CD4-positive, alpha-beta memory T cell (primary cell): Measurements from ENCODE around the gene ALDH3A2. TPM values are rescaled to one million over a fixed set of nuclear protein-coding genes. Genes with fewer than 3 reads are reported as not detected.
A peak's percentile ranks its signal among the peaks of the same experiment; 100 is the strongest.

Experiments
- CTCF ChIA-PET: fragments of 350-600 bp; sonication (Branson Sonifier 250); formaldehyde crosslinking; loops from one replicate; lab custom pipeline; 2021; ENCODE audit warnings: inconsistent platforms; ENCODE audit not compliant: partially characterized antibody; lab: Charles Lee
- POLR2A ChIA-PET: fragments of 350-600 bp; sonication (Branson Sonifier 250); formaldehyde crosslinking; loops from one replicate; lab custom pipeline; 2021; ENCODE audit not compliant: partially characterized antibody; lab: Charles Lee
- DNase-seq, 5 donors: peaks; one replicate each; pipeline versions ENCODE4 v3.0.0 to v3.0.0-alpha.2; 2020 to 2022; ENCODE audit warnings: mixed read lengths in 1 of 5
- H3K27ac ChIP-seq: one replicate; pipeline ENCODE4 v1.7.0; 2013; ENCODE audit warnings: low read depth, low read length
- H3K27me3 ChIP-seq: 2 replicates; pipeline ENCODE4 v1.7.0; 2013; ENCODE audit warnings: mild to moderate bottlenecking, low read length, moderate library complexity; ENCODE audit not compliant: insufficient read depth
- H3K36me3 ChIP-seq: 2 replicates; pipeline ENCODE4 v1.7.0; 2013; ENCODE audit warnings: mild to moderate bottlenecking, low read length, moderate library complexity; ENCODE audit not compliant: insufficient read depth
- H3K4me1 ChIP-seq: 2 replicates; pipeline ENCODE4 v1.7.0; 2013; ENCODE audit warnings: mild to moderate bottlenecking, low read length, moderate library complexity; ENCODE audit not compliant: insufficient read depth
- H3K4me3 ChIP-seq, 2 donors: one replicate each; pipeline ENCODE4 v1.7.0; 2013; ENCODE audit warnings: low read length in 2 of 2, mild to moderate bottlenecking in 1 of 2
- H3K9me3 ChIP-seq, 2 donors: one replicate each; pipeline ENCODE4 v1.7.0; 2013; ENCODE audit warnings: low read length in 2 of 2, control low read depth in 1 of 2; ENCODE audit not compliant: control insufficient read depth in 1 of 2
- H3K27ac Mint-ChIP-seq, 7 donors: one replicate each; pipeline ENCODE4 v1.8.0; 2020 to 2021; ENCODE audit warnings: mixed read lengths in 7 of 7, mild to moderate bottlenecking in 6 of 7, inconsistent platforms in 3 of 7, moderate library complexity in 3 of 7
- H3K27me3 Mint-ChIP-seq, 2 donors: one replicate each; pipeline ENCODE4 v1.8.0; 2020 to 2021; ENCODE audit warnings: mixed read lengths in 2 of 2
- H3K36me3 Mint-ChIP-seq, 2 donors: one replicate each; pipeline ENCODE4 v1.8.0; 2020 to 2021; ENCODE audit warnings: mixed read lengths in 2 of 2, inconsistent platforms in 1 of 2, mild to moderate bottlenecking in 1 of 2
- H3K4me1 Mint-ChIP-seq, 4 donors: one replicate each; pipeline ENCODE4 v1.8.0; 2020 to 2021; ENCODE audit warnings: mixed read lengths in 4 of 4, mild to moderate bottlenecking in 1 of 4
- H3K4me3 Mint-ChIP-seq, 8 donors: one replicate each; pipeline ENCODE4 v1.8.0; 2020 to 2021; ENCODE audit warnings: mixed read lengths in 8 of 8, mild to moderate bottlenecking in 7 of 8, moderate library complexity in 6 of 8, inconsistent platforms in 3 of 8
- H3K9me3 Mint-ChIP-seq, 8 donors: one replicate each; pipeline ENCODE4 v1.8.0; 2020 to 2021; ENCODE audit warnings: mixed read lengths in 8 of 8, mild to moderate bottlenecking in 5 of 8, inconsistent platforms in 3 of 8, moderate library complexity in 1 of 8
- intact Hi-C: fragments of 100-400 bp; cut with micrococcal nuclease; formaldehyde crosslinking; loops from one replicate; pipeline ENCODE4 v1.15.1; 2023
- polyA plus RNA-seq, 2 donors: library from polyadenylated mRNA; unstranded; fragments of 300-500 nt; fragmentation: Illumina TruSeq; gene quantifications; one replicate each; pipeline ENCODE4 v1.2.3, GENCODE V29; 2021
- total RNA-seq, 2 experiments: library from RNA; stranded (reverse); gene quantifications; one replicate each; pipeline ENCODE4 v1.2.3, GENCODE V29; 2021

The ALDH3A2 gene
- total and polyA plus RNA-seq, 4 experiments from 2014 or later, result 19.7 to 52.5 (median 35.0) TPM

- H3K27ac ChIP-seq, result no peak overlapping the region
- no peaks in the 10 kb centered on the region for H3K36me3 ChIP-seq
- no peaks in the 10 kb centered on the region for H3K27me3 ChIP-seq
- no peaks in the 10 kb centered on the region for H3K4me1 ChIP-seq
- Mint-ChIP-seq H3K9me3 (peaks cover 2 to 58% (median 50%) of the 10 kb centered on the region in 8 donors), H3K27me3 (peaks cover 6 to 8% of the 10 kb centered on the region in 2 donors), H3K27ac (no peak overlapping the region), H3K4me3 (no peak overlapping the region), H3K36me3 (peaks cover 12 to 14% of the 10 kb centered on the region in 2 donors), H3K4me1 (no peaks in the 10 kb centered on the region)
- POLR2A ChIA-PET, result no interaction called here
- no peak overlapping the region for H3K4me3 ChIP-seq
- intact Hi-C loops, result no loop called here
- DNase-seq, result no peak
- H3K9me3 ChIP-seq, result peaks cover 0 to 19% of the 10 kb centered on the region in 2 donors
- CTCF ChIA-PET, result no interaction called here
These were observed 26.9 kb upstream of the ALDH3A2 start for GRCh38 chr17:19621697-19622096.

- Histone ChIP-seq H3K36me3 (no peaks in the 10 kb centered on the region), H3K27me3 (no peaks in the 10 kb centered on the region), H3K4me3 (no peak overlapping the region), H3K27ac (no peak overlapping the region), H3K4me1 (no peaks in the 10 kb centered on the region), H3K9me3 (no peaks in the 10 kb centered on the region)
- CTCF ChIA-PET, result no interaction called here
- peaks cover 7 to 12% of the 10 kb centered on the region in 2 donors for H3K27me3 Mint-ChIP-seq
- peaks cover 0 to 2% of the 10 kb centered on the region in 2 donors for H3K36me3 Mint-ChIP-seq
- H3K4me3 Mint-ChIP-seq, result no peak overlapping the region
- peak overlapping the region in 2 of 7 donors; percentile 19 to 53 for H3K27ac Mint-ChIP-seq
- peaks cover 0 to 19% (median 11%) of the 10 kb centered on the region in 8 donors for H3K9me3 Mint-ChIP-seq
- intact Hi-C loops, result no loop called here
- no peak for DNase-seq
- H3K4me1 Mint-ChIP-seq, result no peaks in the 10 kb centered on the region
- POLR2A ChIA-PET, result no interaction called here
These were observed 22.5 kb upstream of the ALDH3A2 start for GRCh38 chr17:19626079-19626478.

DNA sequence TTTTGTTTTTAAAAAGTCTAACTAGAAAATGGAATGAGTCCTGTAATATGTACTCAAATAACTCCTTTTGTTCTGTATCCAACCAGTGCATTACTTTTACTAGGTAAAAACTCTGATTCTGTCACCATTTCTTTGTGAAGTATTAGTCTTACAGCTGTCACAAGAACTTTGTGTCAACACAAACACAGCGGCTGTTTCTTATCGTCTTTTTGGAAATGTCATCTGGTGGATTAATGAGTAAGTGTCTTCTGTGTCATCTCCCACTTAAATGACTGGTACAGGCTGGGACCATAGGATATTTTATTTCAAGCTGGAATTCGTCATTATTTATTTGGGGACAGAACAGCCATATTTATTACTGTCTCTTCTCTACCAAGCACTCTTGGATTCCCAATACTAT is 19.1 kb upstream of the ALDH3A2 start:
- Histone ChIP-seq H3K27ac (no peak overlapping the region), H3K27me3 (no peaks in the 10 kb centered on the region), H3K9me3 (no peaks in the 10 kb centered on the region), H3K36me3 (no peaks in the 10 kb centered on the region), H3K4me3 (no peak overlapping the region), H3K4me1 (no peaks in the 10 kb centered on the region)
- intact Hi-C loops, result no loop called here
- Mint-ChIP-seq H3K9me3 (no peaks in the 10 kb centered on the region), H3K4me1 (no peaks in the 10 kb centered on the region), H3K36me3 (no peaks in the 10 kb centered on the region), H3K27me3 (peaks cover 6 to 11% of the 10 kb centered on the region in 2 donors), H3K27ac (no peak overlapping the region), H3K4me3 (no peak overlapping the region)
- ChIA-PET CTCF (no interaction called here), POLR2A (no interaction called here)
- DNase-seq, result no peak

GRCh38 chr17:19630035-19630434 is 18.5 kb upstream of the ALDH3A2 start:
- DNase-seq, result no peak
- Mint-ChIP-seq H3K27me3 (peaks cover 9 to 11% of the 10 kb centered on the region in 2 donors), H3K27ac (peak overlapping the region in 2 of 7 donors; percentile 10 to 24), H3K9me3 (no peaks in the 10 kb centered on the region), H3K36me3 (no peaks in the 10 kb centered on the region), H3K4me1 (no peaks in the 10 kb centered on the region), H3K4me3 (peak overlapping the region in 1 of 8 donors; percentile 13)
- Histone ChIP-seq H3K27ac (no peak overlapping the region), H3K4me1 (no peaks in the 10 kb centered on the region), H3K36me3 (no peaks in the 10 kb centered on the region), H3K27me3 (no peaks in the 10 kb centered on the region), H3K9me3 (no peaks in the 10 kb centered on the region), H3K4me3 (no peak overlapping the region)
- CTCF ChIA-PET, result no interaction called here
- POLR2A ChIA-PET, result no interaction called here
- intact Hi-C loops, result no loop called here

DNA sequence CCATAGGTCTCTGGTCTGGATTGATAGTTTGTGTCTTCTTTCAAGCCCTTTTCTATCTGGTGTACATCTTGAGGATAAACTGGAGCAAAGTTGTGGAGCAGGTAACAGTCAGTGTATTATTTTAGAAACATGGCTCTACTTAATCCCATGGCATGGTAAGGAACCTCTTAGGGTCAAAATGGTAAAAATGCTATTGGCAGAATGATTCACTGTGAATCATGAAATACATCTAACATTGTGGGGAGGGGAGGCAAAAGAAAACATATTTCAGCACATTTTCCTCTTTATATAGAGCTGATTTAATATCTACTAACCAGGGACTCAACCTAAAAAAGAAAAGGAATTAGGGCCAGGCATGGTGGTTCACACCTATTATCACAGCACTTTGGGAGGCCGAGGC is 17.9 kb upstream of the ALDH3A2 start:
- H3K4me3 Mint-ChIP-seq, result no peak overlapping the region
- no peaks in the 10 kb centered on the region for H3K4me1 ChIP-seq
- H3K27me3 Mint-ChIP-seq, result peaks cover 9 to 12% of the 10 kb centered on the region in 2 donors
- no peak for DNase-seq
- intact Hi-C loops, result no loop called here
- no peak overlapping the region for H3K4me3 ChIP-seq
- ChIA-PET CTCF (no interaction called here), POLR2A (no interaction called here)
- no peaks in the 10 kb centered on the region for H3K27me3 ChIP-seq
- H3K9me3 Mint-ChIP-seq, result no peaks in the 10 kb centered on the region
- H3K4me1 Mint-ChIP-seq, result no peaks in the 10 kb centered on the region
- H3K27ac ChIP-seq, result no peak overlapping the region
- H3K36me3 ChIP-seq, result no peaks in the 10 kb centered on the region
- H3K9me3 ChIP-seq, result no peaks in the 10 kb centered on the region
- H3K27ac Mint-ChIP-seq, result no peak overlapping the region
- no peaks in the 10 kb centered on the region for H3K36me3 Mint-ChIP-seq

GRCh38 chr17:19631905-19632304 is 16.6 kb upstream of the ALDH3A2 start:
- H3K27ac Mint-ChIP-seq, result no peak overlapping the region
- Histone ChIP-seq H3K4me3 (no peak overlapping the region), H3K4me1 (no peaks in the 10 kb centered on the region), H3K27ac (no peak overlapping the region), H3K27me3 (no peaks in the 10 kb centered on the region), H3K9me3 (no peaks in the 10 kb centered on the region), H3K36me3 (no peaks in the 10 kb centered on the region)
- H3K27me3 Mint-ChIP-seq, result peaks cover 9% of the 10 kb centered on the region in 2 donors
- H3K36me3 Mint-ChIP-seq, result no peaks in the 10 kb centered on the region
- DNase-seq, result no peak
- POLR2A ChIA-PET, result no interaction called here
- no peaks in the 10 kb centered on the region for H3K9me3 Mint-ChIP-seq
- CTCF ChIA-PET, result no interaction called here
- intact Hi-C loops, result no loop called here
- no peak overlapping the region for H3K4me3 Mint-ChIP-seq
- no peaks in the 10 kb centered on the region for H3K4me1 Mint-ChIP-seq

- no peaks in the 10 kb centered on the region for H3K4me1 ChIP-seq
- intact Hi-C loops, result no loop called here
- Mint-ChIP-seq H3K27ac (peak overlapping the region in 1 of 7 donors; percentile 12), H3K4me3 (no peak overlapping the region), H3K4me1 (peaks cover 2 to 9% (median 5%) of the 10 kb centered on the region in 4 donors), H3K27me3 (peaks cover 5 to 7% of the 10 kb centered on the region in 2 donors), H3K9me3 (peaks cover 0 to 8% (median 0%) of the 10 kb centered on the region in 8 donors), H3K36me3 (no peaks in the 10 kb centered on the region)
- H3K27ac ChIP-seq, result no peak overlapping the region
- ChIA-PET CTCF (interaction anchor here (0.8 to 1.2 kb wide), 2 partner anchors 121 to 125 kb away, joined by 3 to 5 read pairs; no protein-coding TSS in a partner anchor), POLR2A (no interaction called here)
- no peaks in the 10 kb centered on the region for H3K27me3 ChIP-seq
- H3K4me3 ChIP-seq, result no peak overlapping the region
- H3K9me3 ChIP-seq, result no peaks in the 10 kb centered on the region
- H3K36me3 ChIP-seq, result no peaks in the 10 kb centered on the region
- DNase-seq, result no peak
These were observed 6.7 kb upstream of the ALDH3A2 start for GRCh38 chr17:19641687-19642372.
